D721Med (cell line): Measurements from ENCODE around the gene OR14A16.

Experiments used
- DNase-seq: peaks from one replicate; pipeline ENCODE4 v3.0.0; 2011; ENCODE audit warnings: low spot score; ENCODE audit not compliant: insufficient read length
- FAIRE-seq: peaks from 2 replicates; lab custom pipeline; 2011; peaks lifted over from hg19 to GRCh38; lab: Jason Lieb, UNC
- CTCF ChIP-seq: IDR thresholded peaks from 2 replicates; pipeline ENCODE4 v1.5.1; 2012; ENCODE audit warnings: mild to moderate bottlenecking, control low read depth; ENCODE audit not compliant: insufficient read depth; ENCODE audit errors: missing control alignments

The OR14A16 gene

DNA sequence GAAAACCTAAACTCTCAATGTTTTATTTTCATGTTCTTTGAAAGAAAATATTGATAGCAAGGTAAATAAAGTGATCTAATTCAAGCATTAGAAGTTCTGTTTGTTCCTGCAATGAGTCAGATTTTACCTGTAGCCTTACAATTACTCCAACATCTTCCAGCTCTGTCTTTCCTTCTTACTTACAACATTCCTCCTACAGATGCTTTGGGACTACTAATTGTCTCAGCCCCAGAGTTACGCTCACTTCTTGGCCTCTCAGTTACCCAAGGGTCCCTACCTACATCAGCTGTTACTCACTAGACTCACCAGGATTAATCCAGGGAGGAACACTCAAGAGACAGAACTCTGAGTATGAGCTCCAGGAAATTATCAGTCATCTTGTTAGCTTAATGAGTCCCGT is 26.4 kb downstream of the OR14A16 start:
- TF ChIP-seq CTCF, result no peak
- no peak for DNase-seq
- FAIRE-seq, result no peak

DNA sequence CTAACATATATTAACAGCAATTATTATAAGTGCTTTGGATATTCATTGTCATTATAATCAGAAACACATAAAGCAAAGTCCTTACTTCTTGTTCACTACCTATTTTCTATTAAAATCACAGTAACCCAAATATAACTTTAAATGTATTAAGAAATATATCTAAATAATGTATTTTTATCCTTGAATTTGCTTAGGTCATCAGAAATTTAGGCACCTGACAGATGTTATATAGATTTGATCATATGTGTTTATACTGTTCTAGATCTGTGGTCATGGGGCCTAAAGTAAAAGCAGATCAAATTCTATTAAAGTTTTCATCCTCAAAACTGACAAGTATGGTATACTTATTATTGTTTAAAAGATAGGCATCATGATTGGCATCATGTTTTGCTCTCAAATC is 54.3 kb downstream of the OR14A16 start:
- FAIRE-seq (no peak), DNase-seq (no peak)
- no peak for TF ChIP-seq CTCF
